ENCODE measurements around the gene PPIF. TPM values are rescaled to one million over a fixed set of nuclear protein-coding genes. Genes with fewer than 3 reads are reported as not detected.

Gene PPIF
- total RNA-seq, 1 experiment from 2014 or later = 203 TPM

DNA sequence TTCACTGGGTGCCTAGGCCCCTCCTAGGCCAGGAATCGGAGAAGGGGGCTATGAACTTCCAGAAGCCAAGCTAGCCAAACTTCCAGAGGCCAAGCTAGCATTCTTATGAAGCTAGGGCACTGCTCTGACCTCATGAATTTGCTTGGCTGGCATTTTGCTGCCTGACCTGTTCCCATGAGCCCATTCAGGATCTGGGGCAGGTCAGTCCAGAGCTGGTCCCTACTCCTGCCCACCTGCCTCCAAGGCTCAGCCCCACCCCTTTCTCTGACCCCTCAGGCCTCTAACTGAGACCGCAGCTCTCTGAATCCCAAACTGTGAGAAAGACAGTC, 1.3 kb upstream of the PPIF start:
- no peak overlapping the region for H2AFZ ChIP-seq
- H3K4me1 ChIP-seq (replicated peaks; ENCODE audit: insufficient read depth) = peaks cover 29% of the 10 kb centered on the region
- TF ChIP-seq EZH2 (IDR thresholded peaks at IDR 0.05; ENCODE audit: low read depth) = no peak
- TF ChIP-seq, protein P1, sequence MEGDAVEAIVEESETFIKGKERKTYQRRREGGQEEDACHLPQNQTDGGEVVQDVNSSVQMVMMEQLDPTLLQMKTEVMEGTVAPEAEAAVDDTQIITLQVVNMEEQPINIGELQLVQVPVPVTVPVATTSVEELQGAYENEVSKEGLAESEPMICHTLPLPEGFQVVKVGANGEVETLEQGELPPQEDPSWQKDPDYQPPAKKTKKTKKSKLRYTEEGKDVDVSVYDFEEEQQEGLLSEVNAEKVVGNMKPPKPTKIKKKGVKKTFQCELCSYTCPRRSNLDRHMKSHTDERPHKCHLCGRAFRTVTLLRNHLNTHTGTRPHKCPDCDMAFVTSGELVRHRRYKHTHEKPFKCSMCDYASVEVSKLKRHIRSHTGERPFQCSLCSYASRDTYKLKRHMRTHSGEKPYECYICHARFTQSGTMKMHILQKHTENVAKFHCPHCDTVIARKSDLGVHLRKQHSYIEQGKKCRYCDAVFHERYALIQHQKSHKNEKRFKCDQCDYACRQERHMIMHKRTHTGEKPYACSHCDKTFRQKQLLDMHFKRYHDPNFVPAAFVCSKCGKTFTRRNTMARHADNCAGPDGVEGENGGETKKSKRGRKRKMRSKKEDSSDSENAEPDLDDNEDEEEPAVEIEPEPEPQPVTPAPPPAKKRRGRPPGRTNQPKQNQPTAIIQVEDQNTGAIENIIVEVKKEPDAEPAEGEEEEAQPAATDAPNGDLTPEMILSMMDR (conservative IDR thresholded peaks at IDR 0.05) = no peak
- CTCF ChIA-PET = interaction anchor here (0.6 to 1.6 kb wide), 3 partner anchors 11 to 30 kb away, joined by 3 read pairs; no protein-coding TSS in a partner anchor
- peaks cover 36% of the 10 kb centered on the region for H3K79me2 ChIP-seq (ENCODE audit: low read depth)
- intact Hi-C loops (cut with micrococcal nuclease; ENCODE audit: unreplicated experiment) = loop anchor here (2.0 kb wide), 1 partner anchor 47 kb away; no protein-coding TSS in a partner anchor
- no peaks in the 10 kb centered on the region for H3K27me3 ChIP-seq (ENCODE audit: insufficient read depth, low read depth)
- H3K4me2 ChIP-seq = no peak overlapping the region
- H3F3A ChIP-seq (ENCODE audit: insufficient read depth, low read depth) = peaks cover 9% of the 10 kb centered on the region; the same call in 1 of the 2 replicates
- no TSS peak for BruUV-seq (replicated peaks)
- POLR2A ChIA-PET (ENCODE audit: unreplicated experiment) = no interaction called here
- no peaks in the 10 kb centered on the region for H3K9me3 ChIP-seq (ENCODE audit: insufficient read depth, low read depth)
- H3K27ac ChIP-seq = no peak overlapping the region
- DNase-seq = no peak
- peaks cover 29% of the 10 kb centered on the region for H4K20me1 ChIP-seq (ENCODE audit: insufficient read depth)
- peaks cover 25% of the 10 kb centered on the region for H3K36me3 ChIP-seq (ENCODE audit: low read depth)
- no peaks in the 10 kb centered on the region for H3K9me2 ChIP-seq (ENCODE audit: insufficient read depth)
- no peak overlapping the region for H3K4me3 ChIP-seq

DNA sequence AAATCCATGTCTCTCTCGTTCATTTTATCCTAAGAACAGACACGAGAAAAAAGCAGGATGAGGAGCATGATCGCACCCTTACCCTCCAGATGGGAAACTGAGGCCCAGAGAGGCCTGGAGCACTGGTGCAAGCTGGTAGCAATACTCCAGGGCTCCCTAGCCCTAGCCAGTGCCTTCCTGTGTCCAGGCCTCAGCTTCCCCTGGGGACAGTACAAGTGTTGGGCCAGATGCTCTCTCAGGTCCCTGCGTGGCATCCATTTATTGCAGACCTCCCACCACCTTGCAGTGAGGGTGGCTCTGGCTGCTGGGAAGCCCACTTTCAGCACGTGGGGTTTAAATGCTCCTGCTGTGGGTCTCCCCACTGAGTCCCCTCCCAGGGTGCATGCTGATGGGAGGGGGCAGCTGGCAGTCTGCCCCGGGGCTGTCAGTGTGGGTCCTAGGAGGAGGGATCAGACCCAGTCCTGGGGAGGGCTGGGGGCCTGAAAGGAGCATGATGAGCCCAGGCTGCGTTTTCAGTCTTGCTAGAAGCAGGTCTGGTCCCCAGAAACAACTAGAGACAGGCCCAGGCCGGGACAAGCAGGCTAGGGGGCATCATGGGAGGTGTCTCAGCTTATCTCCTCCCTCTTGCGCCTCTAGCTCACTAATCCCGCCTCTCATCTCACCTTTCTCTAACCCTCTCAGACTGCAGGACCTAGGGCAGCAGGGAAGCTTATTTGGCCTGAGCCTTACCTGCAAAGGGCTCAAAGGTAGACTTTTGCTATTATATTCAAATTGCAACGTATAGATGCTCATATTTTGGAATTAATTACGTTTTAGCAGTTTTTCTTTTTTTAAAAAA, 662 bp upstream of the PPIF start:
- H3K27ac ChIP-seq = peak overlapping the region; percentile 87
- H3K27me3 ChIP-seq (ENCODE audit: insufficient read depth, low read depth) = no peaks in the 10 kb centered on the region
- no peaks in the 10 kb centered on the region for H3K9me3 ChIP-seq (ENCODE audit: insufficient read depth, low read depth)
- peaks cover 10% of the 10 kb centered on the region; the same call in 1 of the 2 replicates for H3F3A ChIP-seq (ENCODE audit: insufficient read depth, low read depth)
- intact Hi-C loops (cut with micrococcal nuclease; ENCODE audit: unreplicated experiment) = loop anchor here (1.0 to 2.0 kb wide), 2 partner anchors 25 to 48 kb away; no protein-coding TSS in a partner anchor
- H3K79me2 ChIP-seq (ENCODE audit: low read depth) = peaks cover 41% of the 10 kb centered on the region
- no peak overlapping the region; the same call in 1 of the 2 replicates for H2AFZ ChIP-seq
- no peaks in the 10 kb centered on the region for H3K9me2 ChIP-seq (ENCODE audit: insufficient read depth)
- TSS peak; percentile 25 for BruUV-seq (replicated peaks)
- H3K4me1 ChIP-seq (replicated peaks; ENCODE audit: insufficient read depth) = peaks cover 29% of the 10 kb centered on the region
- H3K36me3 ChIP-seq (ENCODE audit: low read depth) = peaks cover 29% of the 10 kb centered on the region
- POLR2A ChIA-PET (ENCODE audit: unreplicated experiment) = interaction anchor here (0.5 to 0.7 kb wide), 2 partner anchors 24 to 97 kb away, joined by 3 read pairs; no protein-coding TSS in a partner anchor
- H3K4me2 ChIP-seq = peak overlapping the region; percentile 88
- H4K20me1 ChIP-seq (ENCODE audit: insufficient read depth) = peaks cover 33% of the 10 kb centered on the region
- CTCF ChIA-PET = interaction anchor here (0.6 kb wide), 1 partner anchor 1627 kb away, joined by 23 read pairs; no protein-coding TSS in a partner anchor
- peak overlapping the region; percentile 87; the same call in 1 of the 2 replicates for H3K4me3 ChIP-seq
- TF ChIP-seq EZH2 (IDR thresholded peaks at IDR 0.05; ENCODE audit: low read depth) = no peak
- TF ChIP-seq, protein P1 (conservative IDR thresholded peaks at IDR 0.05) = no peak
- DNase-seq = no peak

DNA sequence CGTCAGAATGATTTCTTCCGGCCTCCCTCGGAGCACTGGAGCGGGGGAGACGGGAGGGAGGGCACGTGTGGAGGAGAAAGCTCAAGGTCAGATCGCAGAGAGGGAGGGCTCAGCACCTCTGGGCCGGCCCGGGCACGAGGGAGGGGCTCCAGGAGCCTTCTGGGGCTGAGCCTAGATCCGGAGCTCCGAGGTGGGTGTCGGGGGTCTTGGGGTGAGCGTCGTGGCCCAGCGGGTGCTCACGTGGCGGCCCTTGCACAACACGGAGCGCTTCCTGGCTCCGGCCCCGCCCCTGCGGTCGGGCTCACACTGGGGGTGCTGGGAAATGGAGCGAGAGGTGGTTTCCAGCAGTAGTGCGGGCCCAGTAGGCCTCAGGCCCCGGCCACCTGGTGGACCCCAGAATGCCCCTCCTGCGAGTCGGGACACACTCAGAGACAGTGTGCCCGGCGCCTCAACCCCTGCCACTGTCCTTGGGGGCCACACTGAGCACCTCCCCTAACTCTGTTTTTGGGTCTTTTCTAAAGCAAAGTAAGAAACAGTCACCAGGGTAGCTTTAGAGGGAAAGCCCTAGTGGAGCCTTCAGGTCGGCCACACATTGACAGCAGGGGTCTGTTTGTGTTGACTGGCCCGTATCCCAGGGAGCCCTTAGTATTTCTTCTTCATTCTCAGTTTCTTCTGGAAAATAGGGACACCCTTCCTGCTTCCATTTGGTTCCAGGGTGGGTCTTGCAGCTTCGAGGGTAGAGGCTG, 798 bp downstream of the PPIF start:
- Histone ChIP-seq H3F3A (ENCODE audit: insufficient read depth, low read depth) (peaks cover 24% of the 10 kb centered on the region; the same call in 1 of the 2 replicates), H3K27me3 (ENCODE audit: insufficient read depth, low read depth) (no peaks in the 10 kb centered on the region), H3K27ac (peak overlapping the region; percentile 87), H3K9me2 (ENCODE audit: insufficient read depth) (no peaks in the 10 kb centered on the region), H3K4me3 (peak overlapping the region; percentile 87), H3K79me2 (ENCODE audit: low read depth) (peaks cover 54% of the 10 kb centered on the region), H3K36me3 (ENCODE audit: low read depth) (peaks cover 44% of the 10 kb centered on the region), H2AFZ (peak overlapping the region; percentile 84), H4K20me1 (ENCODE audit: insufficient read depth) (peaks cover 48% of the 10 kb centered on the region), H3K4me2 (peak overlapping the region; percentile 88), H3K4me1 (replicated peaks; ENCODE audit: insufficient read depth) (peaks cover 27% of the 10 kb centered on the region), H3K9me3 (ENCODE audit: insufficient read depth, low read depth) (no peaks in the 10 kb centered on the region)
- no TSS peak for BruUV-seq (replicated peaks)
- TF ChIP-seq, protein P1 (conservative IDR thresholded peaks at IDR 0.05) = no peak
- TF ChIP-seq EZH2 (IDR thresholded peaks at IDR 0.05; ENCODE audit: low read depth) = no peak
- intact Hi-C loops (cut with micrococcal nuclease; ENCODE audit: unreplicated experiment) = loop anchor here (1.0 to 2.0 kb wide), 2 partner anchors 27 to 49 kb away; no protein-coding TSS in a partner anchor
- peak in 1 of 2 experiments; percentile 50 for DNase-seq
- POLR2A ChIA-PET (ENCODE audit: unreplicated experiment) = interaction anchor here (0.7 kb wide), 1 partner anchor 109 kb away, joined by 4 read pairs; no protein-coding TSS in a partner anchor
- CTCF ChIA-PET = interaction anchor here (0.6 kb wide), 1 partner anchor 154 kb away, joined by 3 read pairs; no protein-coding TSS in a partner anchor
